Mammary epithelial cell (primary cell): ENCODE results near the gene TMED5.

ENCODE experiments used
- CTCF ChIP-seq, 2 donors: IDR thresholded peaks in 1 of 2; conservative IDR thresholded peaks in 1 of 2; 2 replicates each; pipeline ENCODE4 v1.5.1; 2011 to 2012; ENCODE audit warnings: inconsistent platforms in 2 of 2, low read length in 2 of 2, mild to moderate bottlenecking in 2 of 2, control low read depth in 1 of 2, low read depth in 1 of 2; ENCODE audit not compliant: insufficient read depth in 1 of 2; ENCODE audit errors: extremely low read depth in 1 of 2
- EZH2 ChIP-seq: IDR thresholded peaks from 2 replicates; pipeline ENCODE4 v1.6.1; 2012; ENCODE audit warnings: low read length, inconsistent platforms, borderline replicate concordance

- TF ChIP-seq CTCF (conservative IDR thresholded peaks at IDR 0.05 in 1 of 2, IDR thresholded peaks at IDR 0.05 in 1 of 2; ENCODE audit: extremely low read depth in 1 of 2, insufficient read depth in 1 of 2, low read depth in 1 of 2, low read length in 2 of 2) (no peak), EZH2 (no peak)
These were observed 67.1 kb downstream of the TMED5 start for GRCh38 chr1:93113127-93113526.
